ENCODE data around the gene HNF1B.

Gene HNF1B

DNA sequence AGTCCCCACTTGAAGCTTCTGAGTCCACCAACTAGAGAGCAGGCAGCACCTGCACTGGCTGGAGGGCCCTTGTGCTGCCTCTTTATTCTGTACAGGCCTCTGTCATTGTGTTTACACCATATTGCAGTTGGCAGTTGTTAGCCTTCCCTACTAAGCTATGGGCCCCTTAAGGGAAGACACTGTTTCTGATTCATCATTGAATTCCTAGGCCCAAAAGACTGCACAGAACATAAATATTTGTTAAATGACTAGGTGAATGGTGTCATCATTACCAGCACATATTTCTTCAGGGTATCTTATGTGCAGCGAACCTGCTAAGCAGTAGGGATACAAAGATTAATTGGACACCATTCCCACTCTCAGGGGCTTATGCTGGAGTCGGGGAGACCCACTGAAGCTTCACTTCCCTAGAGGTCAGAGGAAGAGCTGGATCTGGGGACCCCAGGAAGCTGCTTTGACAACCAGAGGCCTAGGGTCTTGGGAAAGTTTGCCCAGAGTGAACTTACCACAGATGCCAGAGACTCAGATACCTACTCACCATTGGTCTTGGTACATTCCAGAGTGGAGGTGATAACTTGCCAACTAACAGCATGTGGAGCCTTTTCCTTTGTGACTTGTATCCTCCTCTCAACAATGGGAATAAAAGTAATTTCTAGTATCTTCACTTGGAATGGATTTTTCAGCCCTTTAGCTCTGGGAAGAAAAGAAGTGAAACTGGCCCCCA, 72.9 kb downstream of the HNF1B start:
- DNase-seq (ENCODE audit: low read depth in 2 of 2) = no peak

DNA sequence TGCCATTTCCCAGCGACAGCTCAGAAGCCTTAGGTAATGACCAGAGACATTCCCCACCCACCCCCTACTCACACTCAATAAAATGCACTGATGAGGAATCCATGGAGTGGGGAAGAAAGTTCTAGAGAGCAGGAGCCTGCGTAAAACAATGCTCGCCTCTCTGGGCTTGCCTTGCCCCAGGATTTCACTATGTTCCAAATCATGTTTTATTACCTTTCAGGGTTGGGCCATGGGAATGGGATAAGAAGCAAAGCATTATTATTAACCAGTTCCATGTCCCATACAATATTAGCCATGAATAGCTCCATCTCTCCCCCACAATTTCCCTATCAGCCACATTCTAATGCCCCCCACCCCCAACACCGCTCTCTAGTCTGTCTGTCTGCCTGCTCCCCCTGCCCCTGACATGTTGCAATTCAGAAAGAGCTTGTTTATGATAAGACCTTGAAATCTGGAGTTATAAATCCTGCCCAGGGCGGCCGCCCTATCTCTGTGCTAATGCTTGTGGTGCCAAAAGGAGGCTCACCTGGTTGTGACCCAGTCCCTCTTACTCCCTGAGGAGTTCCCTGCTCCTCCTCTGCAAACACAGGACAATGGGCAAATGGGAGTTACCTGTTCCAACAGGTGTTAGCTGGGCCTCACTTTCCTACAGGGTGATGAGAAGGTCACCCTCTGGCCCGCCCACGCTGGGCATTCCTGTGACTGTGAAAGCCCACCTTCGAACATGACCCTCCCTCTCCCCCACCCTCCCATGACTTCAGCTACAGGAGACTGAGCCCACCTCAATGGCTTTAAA, 73.6 kb downstream of the HNF1B start:
- DNase-seq (ENCODE audit: low read depth in 2 of 2) = no peak

DNA sequence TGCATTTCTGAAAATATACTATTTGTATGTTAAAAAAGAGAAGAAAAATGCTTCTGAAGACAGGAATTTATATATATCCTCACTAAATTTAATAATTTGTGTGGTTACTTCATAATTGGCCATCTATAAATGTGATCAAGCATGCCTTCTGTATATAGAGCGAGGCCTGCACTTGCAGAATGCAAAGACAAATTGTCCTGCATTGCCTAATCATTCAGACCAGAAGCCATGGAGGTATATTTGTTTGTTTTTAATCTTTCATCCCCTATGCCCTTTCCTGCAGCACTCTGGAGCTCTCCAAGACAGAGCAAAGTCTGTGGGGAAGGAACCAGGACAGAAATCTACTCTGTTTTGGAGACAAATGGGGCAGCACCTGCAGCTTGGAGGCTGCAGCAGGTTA, 77.8 kb downstream of the HNF1B start:
- DNase-seq (ENCODE audit: low read depth in 2 of 2) = no peak

DNA sequence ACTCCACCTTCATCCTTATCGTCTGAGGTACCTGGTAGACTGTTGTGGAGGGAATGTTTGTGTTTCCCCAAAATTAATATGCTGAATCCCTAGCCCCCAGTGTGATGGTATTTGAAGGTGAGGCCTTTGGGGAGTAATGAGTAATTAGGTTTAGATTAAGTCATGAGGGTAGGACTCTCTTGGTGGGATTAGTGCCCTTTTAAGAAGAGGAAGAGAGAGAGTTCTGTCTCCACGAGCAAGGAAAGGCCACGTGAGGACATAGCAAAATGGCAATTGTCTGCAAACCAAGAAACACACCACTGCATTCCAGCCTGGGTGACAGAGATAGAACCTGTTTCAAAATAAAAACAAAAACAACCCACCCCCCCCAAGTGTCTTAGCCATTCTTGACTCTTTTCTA, 80.6 kb downstream of the HNF1B start:
- no peak for DNase-seq (ENCODE audit: low read depth in 2 of 2)

DNA sequence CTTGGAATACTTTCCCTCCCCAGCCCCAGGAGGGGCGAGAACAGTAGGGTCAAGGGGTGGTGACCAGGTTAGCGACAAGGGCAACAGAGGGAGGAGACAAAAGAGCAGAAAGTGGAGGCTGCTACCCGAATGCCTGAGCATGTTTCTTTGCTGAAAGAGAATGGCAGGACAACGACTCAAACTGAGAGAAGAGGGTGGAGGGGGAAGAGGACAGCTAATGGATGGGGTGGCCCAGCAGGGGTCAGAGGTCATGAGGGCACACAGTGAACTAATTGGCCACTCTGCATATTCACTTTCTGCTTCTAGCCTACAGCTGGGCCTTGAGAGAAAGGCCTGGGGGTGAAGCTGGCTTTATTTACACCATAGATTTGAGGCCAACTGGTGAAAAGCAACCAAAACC, 82.5 kb downstream of the HNF1B start:
- DNase-seq (ENCODE audit: low read depth in 2 of 2) = no peak

DNA sequence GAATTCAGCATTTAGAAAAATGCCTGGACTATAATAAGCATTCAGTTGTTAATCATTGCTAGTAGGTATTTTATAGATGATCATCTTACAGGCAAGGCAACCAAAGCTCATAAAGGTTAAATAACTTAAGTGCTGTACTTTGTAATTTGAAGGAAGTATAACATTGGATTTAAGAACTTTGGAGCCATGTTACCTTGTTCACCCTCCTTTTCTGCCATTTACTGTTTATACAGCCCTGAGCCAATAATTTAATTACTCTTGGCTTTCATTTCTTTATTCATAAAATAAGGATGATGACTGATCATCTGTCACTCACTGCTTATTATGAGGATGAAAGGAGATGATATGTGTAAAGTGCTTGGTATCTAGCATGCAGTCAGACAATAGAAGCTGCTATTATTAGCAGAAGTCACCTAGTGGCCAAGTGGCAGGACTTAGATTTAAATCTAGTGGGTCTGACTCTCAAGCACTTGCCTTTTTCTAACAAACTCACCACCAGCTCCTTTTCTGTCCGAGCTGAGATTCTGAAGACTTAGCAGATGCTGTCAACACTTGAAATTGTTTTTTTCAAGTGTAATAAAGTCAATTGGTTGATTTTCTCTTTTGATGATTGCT, 83.4 kb downstream of the HNF1B start:
- no peak for DNase-seq (ENCODE audit: low read depth in 2 of 2)

DNA sequence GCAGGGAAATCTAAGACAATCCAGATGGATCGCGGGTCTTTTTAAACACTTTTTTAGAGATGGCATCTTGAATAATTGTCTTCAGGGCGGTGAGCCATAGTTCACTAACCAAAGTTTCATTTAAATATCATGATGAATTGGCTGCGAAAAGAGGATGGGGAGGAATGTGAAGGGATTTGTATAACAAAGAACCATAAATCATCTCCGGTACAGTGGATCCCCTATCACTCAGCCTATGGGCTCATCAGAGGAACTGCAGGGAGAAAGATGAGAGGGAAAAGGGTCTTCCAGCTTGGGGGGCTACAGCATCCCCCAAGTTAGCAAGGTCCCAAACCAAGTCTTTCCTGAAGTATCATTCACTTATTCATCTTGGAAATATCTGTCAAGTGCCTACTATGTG, 84.9 kb downstream of the HNF1B start:
- no peak for DNase-seq (ENCODE audit: low read depth in 2 of 2)

DNA sequence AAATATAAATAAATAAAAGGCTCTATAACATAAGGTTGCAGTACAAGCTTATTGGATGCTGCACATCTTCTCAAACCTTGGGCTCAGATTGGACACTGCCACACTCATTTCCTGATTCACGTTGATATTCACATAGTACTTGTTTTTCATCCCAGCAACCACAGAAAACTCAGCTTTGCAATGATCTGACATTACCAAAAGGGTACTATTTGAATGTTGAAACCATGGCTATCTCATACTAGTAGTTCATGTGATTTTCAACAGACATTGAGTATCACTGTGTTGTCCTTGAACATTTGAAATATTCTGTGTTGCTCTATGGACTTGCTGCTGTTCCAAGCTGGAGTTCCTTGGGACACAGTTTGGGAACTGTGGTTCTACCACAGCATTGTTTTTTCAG, 87.7 kb downstream of the HNF1B start:
- no peak for DNase-seq (ENCODE audit: low read depth in 2 of 2)

DNA sequence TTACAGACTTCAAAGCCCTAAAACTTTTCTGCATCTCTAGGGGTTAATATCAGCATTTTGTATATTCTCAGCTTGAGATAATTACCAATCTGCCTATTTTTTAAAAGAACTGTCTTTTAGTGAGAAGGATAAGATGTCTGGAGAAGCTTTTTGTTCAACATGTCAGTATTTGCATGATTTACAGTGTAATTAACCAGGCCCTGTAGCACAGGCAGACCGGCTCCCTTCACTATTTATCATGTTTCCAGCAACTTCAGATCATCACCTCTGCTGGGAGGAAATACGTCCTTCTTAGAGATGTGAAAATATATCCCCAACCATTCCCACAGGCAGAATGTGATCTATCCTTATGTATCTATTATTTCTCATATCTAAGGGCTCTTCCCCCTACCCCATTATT, 93.0 kb downstream of the HNF1B start:
- no peak for DNase-seq (ENCODE audit: low read depth in 2 of 2)

DNA sequence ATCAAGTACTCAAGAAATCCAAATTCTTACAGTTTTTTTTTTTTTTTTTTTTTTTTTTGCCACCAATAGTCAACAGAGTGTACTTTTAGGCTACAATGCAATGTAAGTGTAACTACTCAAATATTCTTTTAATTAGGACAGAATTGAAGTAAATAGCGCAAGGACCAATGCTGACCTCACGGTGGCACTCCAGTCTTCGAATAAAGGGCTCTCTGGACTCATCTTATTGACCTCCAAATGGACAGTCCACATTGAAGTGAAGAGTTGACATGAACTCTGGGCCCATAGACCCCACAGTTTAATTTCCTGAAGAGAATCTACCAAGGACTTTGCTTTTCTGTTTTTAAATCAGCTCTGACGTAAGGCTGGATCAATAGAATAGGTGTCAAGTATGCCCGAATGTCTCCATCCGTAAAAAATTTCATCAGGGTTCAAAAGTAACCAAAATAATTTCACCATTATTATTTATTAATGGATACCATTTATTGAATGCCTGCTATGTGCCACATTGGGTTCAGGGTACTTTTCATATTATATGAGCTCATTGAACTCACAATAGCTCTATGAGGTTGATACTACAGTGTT, 94.3 kb downstream of the HNF1B start:
- DNase-seq (ENCODE audit: low read depth in 2 of 2) = no peak

DNA sequence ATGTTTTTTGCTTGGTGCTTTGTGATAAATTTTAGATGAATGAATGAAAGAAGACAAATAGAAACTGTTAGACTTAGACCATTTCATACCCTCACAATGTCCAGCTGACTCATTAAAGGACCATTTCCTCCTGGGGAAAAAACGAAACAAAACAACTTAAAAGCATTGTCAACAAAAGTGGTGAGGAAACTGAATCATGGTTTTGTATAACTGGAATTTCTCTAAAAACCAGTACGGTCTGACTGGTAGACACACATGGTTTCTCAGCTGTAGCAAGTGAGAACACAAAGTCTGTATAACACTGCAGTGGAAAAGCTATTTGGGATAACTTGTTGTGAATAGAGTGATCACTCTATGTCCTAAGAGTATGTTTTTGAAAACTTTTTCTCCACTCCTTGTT, 96.3 kb downstream of the HNF1B start:
- no peak for DNase-seq (ENCODE audit: low read depth in 2 of 2)

DNA sequence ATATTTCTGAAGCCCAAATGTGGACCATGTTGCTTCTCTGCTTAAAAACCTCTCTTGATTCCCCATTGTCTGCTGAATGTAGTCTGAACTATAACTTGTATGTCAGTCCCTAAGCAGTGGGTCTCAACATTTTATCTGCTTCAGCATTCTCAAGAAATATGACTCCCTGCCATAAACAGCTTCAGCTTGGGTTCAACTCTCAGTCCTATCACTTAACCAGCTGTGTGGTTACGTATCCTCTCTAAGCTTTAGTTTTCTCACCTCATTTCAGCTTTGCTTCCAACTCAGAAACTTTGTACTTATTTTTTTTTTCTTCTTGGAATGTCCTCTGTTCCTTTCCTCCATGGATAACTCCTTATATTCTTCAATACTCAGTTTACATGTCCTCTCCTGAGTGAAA, 97.0 kb downstream of the HNF1B start:
- no peak for DNase-seq (ENCODE audit: low read depth in 2 of 2)

DNA sequence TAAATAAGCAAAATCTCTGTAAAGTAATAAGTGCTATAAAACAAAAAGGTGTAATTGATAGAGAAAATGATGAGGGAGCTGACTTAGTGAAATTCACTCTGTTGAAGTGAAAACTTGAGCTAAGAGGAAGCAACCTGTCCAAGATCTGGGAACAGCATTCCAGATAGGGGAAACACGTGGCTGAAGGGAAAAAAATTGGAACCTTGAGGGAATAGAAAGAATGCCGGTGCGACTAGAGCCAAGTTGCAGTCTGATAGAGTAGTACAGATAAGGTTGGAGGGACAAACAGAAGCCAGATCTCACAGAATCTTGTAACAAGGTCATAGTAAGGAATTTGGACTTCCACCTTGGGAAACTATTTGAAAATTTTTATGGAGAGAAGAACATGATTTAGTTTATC, 101.0 kb downstream of the HNF1B start:
- DNase-seq (ENCODE audit: low read depth in 2 of 2) = no peak

DNA sequence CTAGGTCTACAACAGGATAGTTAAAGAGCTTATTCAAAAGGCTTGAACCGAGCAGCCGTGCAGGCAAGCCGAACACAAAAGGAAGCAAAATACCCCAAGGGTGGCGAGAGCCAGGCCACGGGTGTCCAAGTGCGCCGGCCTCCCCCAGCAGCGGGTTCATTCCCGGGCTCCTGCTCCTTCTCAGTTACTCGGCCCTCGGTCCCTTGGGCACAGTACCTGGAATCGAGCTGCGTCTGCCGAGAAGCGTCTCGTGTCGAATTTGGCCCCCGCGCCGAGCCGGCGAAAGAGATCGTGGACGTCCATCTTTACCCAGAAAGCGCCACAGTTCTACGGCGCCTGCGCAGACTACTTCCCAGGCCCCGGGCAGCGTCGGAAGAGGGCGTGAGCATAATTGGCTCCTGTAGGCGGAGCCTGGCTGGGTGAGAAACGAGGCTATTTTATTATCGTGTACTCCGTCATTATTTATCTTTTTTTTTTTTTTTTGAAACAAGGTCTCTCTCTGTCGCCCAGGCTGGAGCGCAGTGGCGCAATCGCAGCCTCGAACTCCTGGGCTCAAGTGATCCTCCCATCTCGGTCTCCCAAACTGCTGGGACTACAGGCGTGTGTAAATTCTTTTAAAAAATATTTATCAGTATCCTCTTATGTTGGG, 101.6 kb downstream of the HNF1B start, which contains the start of gene DDX52:
DDX52 (minus strand) TSS at position 329 of the 649 bp plus-strand sequence; CDS start at position 303, 26 bp downstream.
- peak; percentile 82 to 85 for DNase-seq (ENCODE audit: low read depth in 2 of 2)

DNA sequence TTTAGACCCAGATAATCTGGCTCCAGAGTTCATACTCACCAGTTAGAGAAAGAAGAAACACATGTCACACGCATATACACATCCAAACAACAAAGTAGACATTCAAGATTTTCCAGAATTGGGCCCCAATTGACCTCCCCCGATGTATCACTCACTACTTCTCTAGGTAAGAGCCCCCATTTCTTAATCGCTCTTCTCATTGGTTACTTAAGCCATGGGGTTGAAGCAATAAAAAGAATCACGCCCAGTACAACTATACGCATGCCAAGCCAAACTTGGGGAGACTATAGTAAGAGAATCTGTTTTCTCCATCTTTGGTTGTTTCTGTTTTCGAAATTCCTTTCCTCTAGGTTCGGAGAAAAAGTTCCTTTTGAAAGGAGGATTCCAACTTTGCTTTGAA, 102.2 kb downstream of the HNF1B start:
- no peak for DNase-seq (ENCODE audit: low read depth in 2 of 2)

DNA sequence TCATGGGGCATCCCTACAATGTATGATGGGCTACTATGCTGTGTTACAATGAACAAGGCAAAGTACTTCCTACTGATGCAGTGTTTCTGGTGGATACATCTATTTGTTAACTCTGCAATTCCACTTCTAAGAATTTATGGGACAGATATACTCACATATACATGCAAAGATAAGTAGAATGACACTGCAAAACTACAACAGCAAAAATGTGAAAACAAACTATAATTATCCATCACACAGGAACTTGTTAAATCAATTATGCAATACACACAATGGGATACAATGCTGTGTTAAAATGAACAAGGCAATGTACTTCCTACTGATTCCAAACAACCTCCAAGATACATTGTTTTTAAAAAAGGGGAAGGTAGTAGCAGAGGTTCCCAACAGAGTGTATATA, 104.8 kb downstream of the HNF1B start:
- DNase-seq (ENCODE audit: low read depth in 2 of 2) = no peak

DNA sequence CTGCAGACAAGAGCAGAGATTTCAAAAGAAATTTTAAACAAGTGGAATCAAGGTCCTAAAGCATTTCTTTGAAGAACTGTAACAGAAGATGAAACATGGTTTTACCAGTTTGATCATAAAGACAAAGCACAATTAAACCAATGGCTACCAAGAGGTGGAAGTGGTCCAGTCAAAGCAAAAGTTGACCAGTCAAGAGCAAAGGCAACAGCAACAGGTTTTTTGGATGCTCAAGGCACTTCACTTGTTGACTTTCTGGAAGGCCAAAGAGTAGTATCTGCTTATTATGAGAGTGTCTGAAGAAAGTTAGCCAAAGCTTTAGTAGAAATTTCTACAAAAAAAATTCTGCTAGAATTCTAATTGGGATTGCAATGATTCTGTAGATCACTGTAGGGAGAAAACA, 106.9 kb downstream of the HNF1B start:
- DNase-seq (ENCODE audit: low read depth in 2 of 2) = no peak
